HCT116 (cell line): ENCODE measurements around the gene ANXA8.

Experiments used
- ATF3 ChIP-seq: IDR thresholded peaks from 2 replicates; pipeline ENCODE4 v1.6.1; 2012
- CTCF ChIP-seq, 3 experiments: fragments of 200-600 bp in 1 of 3; sonication (generic) in 1 of 3; IDR thresholded peaks in 2 of 3; conservative IDR thresholded peaks in 1 of 3; 2 replicates each; pipeline ENCODE4 v1.5.1; 2012 to 2017; ENCODE audit warnings: low read depth in 2 of 3, low read length in 2 of 3, antibody characterized with exemption in 1 of 3, borderline replicate concordance in 1 of 3, control low read depth in 1 of 3, mild to moderate bottlenecking in 1 of 3, mixed read lengths in 1 of 3, mixed run types in 1 of 3, moderate library complexity in 1 of 3; ENCODE audit not compliant: insufficient read depth in 1 of 3
- EGR1 ChIP-seq: IDR thresholded peaks from 2 replicates; pipeline ENCODE4 v1.6.1; 2012; ENCODE audit warnings: low read depth
- EZH2 ChIP-seq: fragments of 200-600 bp; sonication (generic); IDR thresholded peaks from 2 replicates; pipeline ENCODE4 v1.6.1; 2017; ENCODE audit warnings: antibody characterized with exemption, mixed run types
- FOSL1 ChIP-seq: IDR thresholded peaks from 2 replicates; pipeline ENCODE4 v1.6.1; 2012; ENCODE audit warnings: low read depth
- MAX ChIP-seq: IDR thresholded peaks from 2 replicates; pipeline ENCODE4 v1.6.1; 2012
- POLR2A ChIP-seq: IDR thresholded peaks from 2 replicates; pipeline ENCODE4 v1.7.0; 2011; ENCODE audit warnings: borderline replicate concordance; ENCODE audit not compliant: insufficient read depth, insufficient read length; ENCODE audit errors: extremely low read depth
- POLR2AphosphoS5 ChIP-seq: IDR thresholded peaks from 2 replicates; pipeline ENCODE4 v1.6.1; 2011; ENCODE audit warnings: mild to moderate bottlenecking, low read depth, low read length, moderate library complexity
- RAD21 ChIP-seq: IDR thresholded peaks from 2 replicates; pipeline ENCODE4 v1.6.1; 2012; ENCODE audit warnings: low read depth, mild to moderate bottlenecking
- REST ChIP-seq: IDR thresholded peaks from 2 replicates; pipeline ENCODE4 v1.6.1; 2012; ENCODE audit warnings: low read depth
- SIN3A ChIP-seq: IDR thresholded peaks from 2 replicates; pipeline ENCODE4 v1.6.1; 2012; ENCODE audit warnings: low read depth
- SP1 ChIP-seq: IDR thresholded peaks from 2 replicates; pipeline ENCODE4 v1.6.1; 2012; ENCODE audit warnings: low read depth
- SRF ChIP-seq: IDR thresholded peaks from 2 replicates; pipeline ENCODE4 v1.6.1; 2012; ENCODE audit warnings: low read depth
- ZNF274 ChIP-seq: fragments of 200-500 bp; sonication (Bioruptor generic); IDR thresholded peaks from 2 replicates; pipeline ENCODE4 v1.6.1; 2014; ENCODE audit warnings: mild to moderate bottlenecking, low read depth, low read length, inconsistent platforms

- TF ChIP-seq EZH2 (no peak), CTCF (IDR thresholded peaks at IDR 0.05 in 2 of 3, conservative IDR thresholded peaks at IDR 0.05 in 1 of 3; ENCODE audit: borderline replicate concordance in 1 of 3, insufficient read depth in 1 of 3, low read depth in 2 of 3, low read length in 2 of 3) (no peak), ZNF274 (no peak), SIN3A (no peak), ATF3 (no peak), POLR2A (no peak), REST (no peak), FOSL1 (no peak), SP1 (no peak), POLR2AphosphoS5 (no peak), RAD21 (no peak), EGR1 (no peak), MAX (no peak), SRF (no peak)
These were observed 64.5 kb downstream of the ANXA8 start for GRCh38 chr10:47419421-47419820.
